AG09319 (cell line): Measurements from ENCODE around the gene XXYLT1.

Experiments
- DNase-seq: peaks from one replicate; pipeline ENCODE4 v3.0.0-alpha.2; 2010; ENCODE audit warnings: low read depth; ENCODE audit errors: extremely low read depth
- TF ChIP-seq, protein P1 (sequence below): IDR thresholded peaks from 2 replicates; pipeline ENCODE4 v1.5.1; 2011; ENCODE audit warnings: low read depth, mild to moderate bottlenecking, inconsistent platforms, low read length, moderate library complexity

Gene XXYLT1

DNA sequence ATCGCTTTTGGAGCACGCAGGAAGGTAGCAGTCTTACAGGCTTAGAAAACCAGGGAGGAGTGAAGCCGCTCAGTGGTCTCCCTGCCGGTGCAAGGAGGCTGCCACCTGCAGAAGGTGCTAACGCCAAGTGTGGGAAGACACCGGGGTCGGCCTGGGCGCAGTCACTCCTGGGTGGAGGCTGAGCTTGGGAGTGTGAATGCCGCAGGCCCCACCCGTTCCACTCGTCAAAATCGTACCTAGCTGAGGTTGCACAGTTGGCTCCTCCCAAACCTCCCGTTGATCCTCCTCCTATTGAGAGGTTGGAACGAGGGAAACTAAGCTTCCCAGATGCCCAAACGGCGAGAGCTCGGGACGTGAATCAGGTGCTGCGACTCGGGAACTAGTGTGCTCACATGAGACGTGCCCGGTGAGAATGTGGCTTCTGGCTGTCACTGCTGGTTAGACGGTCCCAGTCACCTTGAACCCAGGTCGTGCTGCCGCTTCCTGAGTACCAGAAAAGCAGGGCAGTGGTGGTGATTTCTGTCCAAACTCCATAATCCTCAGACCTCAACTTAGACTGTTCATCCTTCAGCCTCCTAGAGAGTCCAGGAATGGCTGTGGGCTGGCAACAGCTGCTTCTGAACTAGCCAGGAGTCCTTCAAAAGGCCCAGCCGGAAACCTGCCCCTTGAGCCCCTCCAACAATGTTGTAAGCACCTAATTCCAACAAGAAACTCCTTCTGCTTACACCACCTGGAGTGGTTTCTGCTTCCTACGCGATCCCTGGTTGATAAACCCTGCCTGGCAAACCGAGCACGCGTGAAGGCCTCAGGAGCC, 156.0 kb downstream of the XXYLT1 start:
- TF ChIP-seq, protein P1, sequence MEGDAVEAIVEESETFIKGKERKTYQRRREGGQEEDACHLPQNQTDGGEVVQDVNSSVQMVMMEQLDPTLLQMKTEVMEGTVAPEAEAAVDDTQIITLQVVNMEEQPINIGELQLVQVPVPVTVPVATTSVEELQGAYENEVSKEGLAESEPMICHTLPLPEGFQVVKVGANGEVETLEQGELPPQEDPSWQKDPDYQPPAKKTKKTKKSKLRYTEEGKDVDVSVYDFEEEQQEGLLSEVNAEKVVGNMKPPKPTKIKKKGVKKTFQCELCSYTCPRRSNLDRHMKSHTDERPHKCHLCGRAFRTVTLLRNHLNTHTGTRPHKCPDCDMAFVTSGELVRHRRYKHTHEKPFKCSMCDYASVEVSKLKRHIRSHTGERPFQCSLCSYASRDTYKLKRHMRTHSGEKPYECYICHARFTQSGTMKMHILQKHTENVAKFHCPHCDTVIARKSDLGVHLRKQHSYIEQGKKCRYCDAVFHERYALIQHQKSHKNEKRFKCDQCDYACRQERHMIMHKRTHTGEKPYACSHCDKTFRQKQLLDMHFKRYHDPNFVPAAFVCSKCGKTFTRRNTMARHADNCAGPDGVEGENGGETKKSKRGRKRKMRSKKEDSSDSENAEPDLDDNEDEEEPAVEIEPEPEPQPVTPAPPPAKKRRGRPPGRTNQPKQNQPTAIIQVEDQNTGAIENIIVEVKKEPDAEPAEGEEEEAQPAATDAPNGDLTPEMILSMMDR = no peak
- no peak for DNase-seq

DNA sequence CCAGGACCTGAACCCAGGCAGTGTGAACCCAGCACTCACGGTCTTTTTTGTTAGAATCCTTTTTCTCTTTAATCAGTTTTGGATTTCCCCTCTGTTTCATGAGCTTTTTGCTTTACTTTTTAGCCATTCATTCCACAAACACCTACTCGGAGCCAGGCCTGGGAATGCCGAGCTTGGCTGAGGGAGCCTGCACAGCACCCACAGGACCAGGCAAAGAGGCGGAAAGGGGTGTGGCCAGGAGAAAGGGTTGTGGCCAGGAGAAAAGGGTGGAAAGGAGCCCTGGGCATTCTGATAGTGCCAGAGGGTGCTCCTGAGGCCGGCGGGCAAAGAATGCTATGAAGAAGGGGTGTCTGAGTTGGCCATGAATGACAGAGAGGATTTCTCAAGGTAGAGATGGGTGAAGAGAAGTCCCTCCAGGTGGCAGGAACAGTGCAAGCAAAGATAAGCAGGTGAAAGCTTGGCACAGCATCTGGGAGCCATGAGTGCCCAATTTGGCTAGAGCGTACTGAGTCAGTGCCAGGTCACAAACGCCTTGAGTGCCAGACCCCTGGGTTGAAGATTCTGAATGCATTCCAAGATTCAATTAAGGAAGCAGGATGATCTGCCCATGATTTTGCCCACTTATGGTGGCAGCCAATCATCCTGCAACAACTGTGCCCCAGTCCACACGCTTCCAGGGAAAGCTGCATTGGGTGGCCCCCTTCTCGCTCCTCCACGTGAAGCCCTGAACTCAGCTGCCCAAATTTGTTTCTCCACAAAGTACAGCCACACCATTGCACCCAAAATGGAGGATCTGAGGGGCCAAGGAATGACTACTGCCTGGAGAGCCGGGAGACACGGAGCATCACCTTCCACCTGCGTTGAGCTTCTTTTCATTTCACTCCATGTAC, 157.2 kb downstream of the XXYLT1 start:
- TF ChIP-seq, protein P1 = no peak
- no peak for DNase-seq

DNA sequence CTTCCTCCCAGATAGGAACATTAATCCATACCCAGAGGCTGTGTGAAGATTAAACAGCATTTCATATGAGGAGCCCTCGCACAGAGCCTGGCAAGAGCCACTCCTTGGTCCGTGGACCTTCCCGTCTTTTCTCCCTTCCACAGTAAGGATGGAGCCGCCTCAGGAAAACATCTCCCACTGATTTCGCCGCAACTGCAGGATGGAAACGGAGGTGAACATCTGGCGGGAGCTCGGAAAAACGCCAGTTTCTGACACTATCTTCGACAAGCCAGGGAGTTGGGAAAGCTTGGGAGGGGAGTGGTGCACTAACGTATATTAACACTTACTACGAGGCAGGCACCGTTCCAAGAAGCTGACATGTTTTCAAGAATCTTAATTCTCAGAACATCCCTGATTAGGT, 157.9 kb downstream of the XXYLT1 start:
- TF ChIP-seq, protein P1 = no peak
- DNase-seq = no peak

DNA sequence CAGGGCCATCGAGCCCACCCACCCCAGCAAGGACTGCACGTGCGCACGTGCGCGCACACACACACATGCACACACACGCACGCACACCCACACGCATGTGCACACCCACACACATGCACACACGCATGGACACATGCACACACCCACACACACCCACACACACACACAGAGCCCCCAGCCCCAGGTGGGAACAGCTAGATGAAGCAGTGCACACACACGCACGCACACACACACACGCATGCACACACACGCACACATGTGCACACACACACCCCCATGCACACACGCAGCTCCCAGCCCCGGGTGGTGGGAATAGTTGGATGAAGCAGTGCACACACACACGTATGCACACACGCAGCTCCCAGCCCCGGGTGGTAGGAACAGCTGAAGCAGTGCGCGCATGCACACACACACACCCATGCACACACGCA, 158.6 kb downstream of the XXYLT1 start:
- TF ChIP-seq, protein P1 = no peak
- DNase-seq = no peak

DNA sequence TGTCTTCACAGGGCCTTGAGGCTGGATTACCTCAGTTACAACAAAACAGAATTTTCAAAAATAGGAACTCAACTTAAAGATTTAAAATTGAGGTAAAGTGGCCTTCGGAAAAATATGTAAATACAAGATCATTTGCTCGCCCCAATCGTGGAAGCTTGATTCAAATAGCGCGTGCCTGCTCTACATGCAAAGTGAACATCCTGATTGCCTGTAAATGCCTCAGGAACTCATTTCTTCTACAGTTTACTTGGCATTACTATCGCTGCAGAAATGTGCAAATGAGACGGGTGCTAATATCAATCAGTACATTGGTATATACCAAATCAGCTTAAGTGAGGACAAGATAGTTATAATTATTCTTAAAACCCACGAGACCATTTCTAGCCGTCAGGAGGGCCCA, 159.2 kb downstream of the XXYLT1 start:
- DNase-seq = no peak
- TF ChIP-seq, protein P1 = no peak

DNA sequence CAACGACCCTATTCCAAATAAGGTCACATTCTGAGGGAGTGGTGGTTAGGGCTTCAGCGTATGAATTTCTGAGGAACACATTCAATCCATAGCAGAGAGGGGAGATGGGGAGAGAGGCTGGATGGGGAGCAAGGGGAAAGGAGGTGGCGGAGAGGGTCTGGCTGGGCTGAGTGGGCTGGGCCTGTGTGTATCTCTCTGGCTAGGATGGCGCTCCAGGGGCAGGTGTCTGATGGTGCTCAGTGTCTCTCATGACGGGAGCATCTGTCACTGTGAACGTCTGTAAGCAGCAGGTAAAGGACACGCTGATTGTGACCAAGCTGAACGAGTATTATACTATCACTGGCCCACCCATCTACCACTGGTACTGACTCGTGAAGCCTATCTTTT, 159.6 kb downstream of the XXYLT1 start:
- TF ChIP-seq, protein P1 = no peak
- DNase-seq = no peak
